Lung (tissue), 12 donors: Measurements from ENCODE around the gene TMEM234. TPM values are rescaled to one million over a fixed set of nuclear protein-coding genes. Genes with fewer than 3 reads are reported as not detected.

Experiments
- ATAC-seq: fragments of 200-7000 bp; cut with Tn5 transposase; one replicate; pipeline ENCODE4 v1.9.1; 2020; ENCODE audit warnings: moderate number of reproducible peaks; ENCODE audit not compliant: insufficient read depth, low FRiP score
- DNase-seq, 3 donors: peaks; one replicate each; pipeline ENCODE4 v3.0.0-alpha.2; 2013 to 2017
- H3K27ac ChIP-seq, 2 donors: one replicate each; pipeline ENCODE4 v1.5.1; 2013; ENCODE audit warnings: mild to moderate bottlenecking in 2 of 2, moderate library complexity in 2 of 2, control low read depth in 1 of 2, inconsistent platforms in 1 of 2, low read depth in 1 of 2, low read length in 1 of 2
- H3K27me3 ChIP-seq, 3 donors: one replicate each; pipeline ENCODE4 v1.5.1; 2013; ENCODE audit warnings: low read length in 2 of 3; ENCODE audit not compliant: control insufficient read depth in 3 of 3, insufficient read depth in 3 of 3
- H3K36me3 ChIP-seq, 4 donors: one replicate each; pipeline ENCODE4 v1.5.1; 2013; ENCODE audit warnings: low read length in 4 of 4, mild to moderate bottlenecking in 1 of 4, moderate library complexity in 1 of 4; ENCODE audit not compliant: control insufficient read depth in 4 of 4, insufficient read depth in 4 of 4
- H3K4me1 ChIP-seq, 5 donors: one replicate each; pipeline ENCODE4 v1.5.1; 2013; ENCODE audit warnings: low read length in 5 of 5, mild to moderate bottlenecking in 2 of 5, moderate library complexity in 1 of 5; ENCODE audit not compliant: control insufficient read depth in 5 of 5, insufficient read depth in 5 of 5
- H3K4me3 ChIP-seq: one replicate; pipeline ENCODE4 v1.5.1; 2013; ENCODE audit warnings: mild to moderate bottlenecking, control low read depth, moderate library complexity
- H3K9ac ChIP-seq, 2 donors: one replicate each; pipeline ENCODE4 v1.5.1; 2013; ENCODE audit warnings: low read length in 2 of 2, control low read depth in 1 of 2; ENCODE audit not compliant: insufficient read depth in 1 of 2
- H3K9me3 ChIP-seq, 4 donors: one replicate each; pipeline ENCODE4 v1.5.1; 2013; ENCODE audit warnings: low read length in 3 of 4, mild to moderate bottlenecking in 1 of 4, moderate library complexity in 1 of 4; ENCODE audit not compliant: control insufficient read depth in 4 of 4, insufficient read depth in 3 of 4
- WGBS, 2 donors: extraction: QIAGEN DNeasy Blood & Tissue Kit; methylation state at CpG; one replicate each; pipeline ENCODE4 v1.1.7; 2013; 5-methylcytosine and 5-hydroxymethylcytosine counted together
- polyA plus RNA-seq, 2 donors: library from polyadenylated mRNA; stranded (reverse); fragments of 200-250 nt; gene quantifications; one replicate each; pipeline ENCODE4 v1.2.1, GENCODE V29; 2013
- total RNA-seq, 2 donors: library from RNA; depleted of rRNA in 1 of 2; stranded (reverse); fragments of >200 nt in 1 of 2; gene quantifications; one replicate each; pipeline ENCODE4 v1.2.1, GENCODE V29; 2014 to 2021
- TF ChIP-seq, protein P1 (sequence below): IDR thresholded peaks from 2 replicates; pipeline ENCODE4 v1.5.1; 2012; ENCODE audit warnings: mild to moderate bottlenecking; ENCODE audit errors: control extremely low read depth, extremely low read depth
- donor health status: control.
- donor health status: control.
- donor health status: Bipolar disorder and iron deficiency.
- donor health status: healthy.
- donor health status: DM: yes; HTN: yes; CAD: no.

Gene TMEM234
- total and polyA plus RNA-seq, 4 donors, result 17.1 to 30.2 (median 23.6) TPM

DNA sequence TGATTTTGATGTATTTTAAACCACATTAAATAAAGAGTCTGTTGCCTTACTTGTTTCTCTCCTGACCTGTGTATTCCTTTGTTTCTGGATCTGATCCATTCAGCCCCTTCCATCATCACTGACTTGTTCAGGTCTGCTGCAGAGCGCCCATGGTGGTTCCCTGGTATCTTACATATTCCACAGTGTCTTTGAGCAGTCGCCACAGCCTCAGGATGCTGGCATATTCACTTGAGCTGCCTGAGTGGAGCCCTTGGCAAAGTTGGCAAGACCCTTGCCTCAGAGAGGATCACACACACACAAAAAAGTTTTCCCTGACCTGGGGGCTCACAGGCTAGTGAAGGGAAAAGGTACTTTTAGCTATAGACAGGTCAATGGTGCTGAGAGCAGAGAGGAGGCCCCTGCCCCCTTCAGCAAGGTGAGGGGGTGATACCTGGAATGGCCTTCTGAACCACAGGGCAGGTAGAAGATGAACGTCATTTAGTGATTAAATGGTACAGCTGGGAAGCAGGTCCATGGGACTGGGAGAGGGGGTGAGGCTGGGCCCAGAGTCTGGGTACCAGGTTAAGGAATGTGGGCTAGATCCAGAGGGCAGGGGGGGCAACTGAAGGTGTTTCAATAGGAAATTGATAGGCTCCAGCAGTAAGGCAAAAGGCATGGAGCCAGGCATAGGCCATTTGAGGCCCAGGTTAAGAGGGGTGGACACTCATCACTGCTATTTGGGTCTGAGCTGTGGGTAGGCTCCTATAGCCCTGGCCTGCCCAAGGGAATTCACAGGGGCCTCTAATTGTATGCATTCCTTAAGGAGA is 23.7 kb downstream of the TMEM234 start:
- H3K4me1 ChIP-seq, result peaks cover 5 to 20% (median 8%) of the 10 kb centered on the region in 5 donors
- 87 to 89% methylated on average over 3 of the region's 3 CpGs for WGBS, 2 donors
- no peak overlapping the region for H3K9ac ChIP-seq
- peak overlapping the region in 1 of 2 donors; percentile 16 for H3K27ac ChIP-seq
- no peak overlapping the region for H3K4me3 ChIP-seq
- no peaks in the 10 kb centered on the region for H3K9me3 ChIP-seq
- no peak for DNase-seq
- H3K36me3 ChIP-seq, result peaks cover 18 to 30% (median 21%) of the 10 kb centered on the region in 4 donors
- ATAC-seq, result no peak
- no peaks in the 10 kb centered on the region for H3K27me3 ChIP-seq
- TF ChIP-seq, protein P1, sequence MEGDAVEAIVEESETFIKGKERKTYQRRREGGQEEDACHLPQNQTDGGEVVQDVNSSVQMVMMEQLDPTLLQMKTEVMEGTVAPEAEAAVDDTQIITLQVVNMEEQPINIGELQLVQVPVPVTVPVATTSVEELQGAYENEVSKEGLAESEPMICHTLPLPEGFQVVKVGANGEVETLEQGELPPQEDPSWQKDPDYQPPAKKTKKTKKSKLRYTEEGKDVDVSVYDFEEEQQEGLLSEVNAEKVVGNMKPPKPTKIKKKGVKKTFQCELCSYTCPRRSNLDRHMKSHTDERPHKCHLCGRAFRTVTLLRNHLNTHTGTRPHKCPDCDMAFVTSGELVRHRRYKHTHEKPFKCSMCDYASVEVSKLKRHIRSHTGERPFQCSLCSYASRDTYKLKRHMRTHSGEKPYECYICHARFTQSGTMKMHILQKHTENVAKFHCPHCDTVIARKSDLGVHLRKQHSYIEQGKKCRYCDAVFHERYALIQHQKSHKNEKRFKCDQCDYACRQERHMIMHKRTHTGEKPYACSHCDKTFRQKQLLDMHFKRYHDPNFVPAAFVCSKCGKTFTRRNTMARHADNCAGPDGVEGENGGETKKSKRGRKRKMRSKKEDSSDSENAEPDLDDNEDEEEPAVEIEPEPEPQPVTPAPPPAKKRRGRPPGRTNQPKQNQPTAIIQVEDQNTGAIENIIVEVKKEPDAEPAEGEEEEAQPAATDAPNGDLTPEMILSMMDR, result no peak

- DNase-seq, result no peak
Observed at GRCh38 chr1:32197837-32198236, 24.3 kb downstream of the TMEM234 start.

DNA sequence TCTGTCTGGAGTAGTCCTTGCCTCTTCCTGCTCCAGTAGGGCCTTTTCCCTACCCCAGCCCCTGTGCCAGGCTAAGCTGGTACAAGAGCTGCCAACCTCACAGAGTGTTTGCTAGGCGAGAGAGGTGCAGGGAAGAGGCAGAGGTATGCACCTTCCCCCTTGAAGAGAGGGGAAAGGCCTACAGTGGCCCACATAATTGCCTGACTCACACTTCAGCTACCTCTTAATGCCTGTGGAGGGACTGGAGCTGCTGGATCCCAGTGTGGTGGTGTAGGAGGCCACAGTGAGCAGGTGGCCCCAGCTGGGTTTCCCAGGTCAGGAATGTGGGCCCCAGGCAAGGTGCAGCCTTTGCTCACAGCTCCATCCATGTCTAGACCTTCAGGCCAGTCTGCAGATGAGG is 25.1 kb downstream of the TMEM234 start:
- Histone ChIP-seq H3K9me3 (no peaks in the 10 kb centered on the region), H3K4me3 (no peak overlapping the region), H3K36me3 (peaks cover 22 to 42% (median 28%) of the 10 kb centered on the region in 4 donors), H3K4me1 (peaks cover 5 to 19% (median 8%) of the 10 kb centered on the region in 5 donors), H3K27ac (no peak overlapping the region), H3K9ac (no peak overlapping the region), H3K27me3 (no peaks in the 10 kb centered on the region)
- TF ChIP-seq, protein P1, result no peak
- DNase-seq (no peak), ATAC-seq (no peak)
- 59 to 93% methylated on average over 1 of the region's 1 CpG for WGBS, 2 donors

More at GRCh38 chr1:32197837-32198236, 24.3 kb downstream of the TMEM234 start:
- TF ChIP-seq, protein P1, result no peak
- no peaks in the 10 kb centered on the region for H3K27me3 ChIP-seq
- H3K27ac ChIP-seq, result no peak overlapping the region
- peaks cover 22 to 35% (median 24%) of the 10 kb centered on the region in 4 donors for H3K36me3 ChIP-seq
- ATAC-seq, result no peak
- peaks cover 5 to 20% (median 8%) of the 10 kb centered on the region in 5 donors for H3K4me1 ChIP-seq
- WGBS, 2 donors, result 81 to 87% methylated on average over 6 of the region's 6 CpGs
- no peak overlapping the region for H3K4me3 ChIP-seq
- H3K9me3 ChIP-seq, result no peaks in the 10 kb centered on the region
- H3K9ac ChIP-seq, result no peak overlapping the region
